ENCODE results near the gene NID1. TPM values are rescaled to one million over a fixed set of nuclear protein-coding genes. Genes with fewer than 3 reads are reported as not detected.

Gene NID1
- total and polyA plus RNA-seq, 2 of the 4 experiments (the other 2 are of a cell fraction), result 21.9 to 83.3 TPM

GRCh38 chr1:236018885-236019453 is 45.9 kb downstream of the NID1 start:
- DNase-seq, result peak; percentile 36
- ChIA-PET CTCF (interaction anchor here (1.8 kb wide), 1 partner anchor 11 kb away, joined by 3 read pairs; no protein-coding TSS in a partner anchor), POLR2A (ENCODE audit: unreplicated experiment) (no interaction called here)
- intact Hi-C loops (cut with micrococcal nuclease), result no loop called here
- H3K36me3 ChIP-seq (ENCODE audit: control insufficient read depth, insufficient read depth, low read length), result peaks cover 24% of the 10 kb centered on the region
- no TSS peak for BruUV-seq (replicated peaks)
- H4K91ac ChIP-seq (ENCODE audit: insufficient read depth, low read depth, low read length), result no peak overlapping the region
- peak overlapping the region; percentile 25; the same call in 1 of the 2 replicates for H3K27ac ChIP-seq (ENCODE audit: insufficient read depth, low read length)
- no peak overlapping the region for H2AK5ac ChIP-seq (ENCODE audit: low read depth, low read length)
- 23% methylated on average over 2 of the region's 5 CpGs; no CpG with 5 or more reads in 1 of the 2 experiments for WGBS, 2 experiments (ENCODE audit: extremely low coverage in 2 of 2, insufficient read length in 1 of 2)
- H3K4me2 ChIP-seq (ENCODE audit: low read depth, low read length), result no peak overlapping the region
- H4K20me1 ChIP-seq (ENCODE audit: insufficient read depth, low read length), result no peaks in the 10 kb centered on the region
- peaks cover 20% of the 10 kb centered on the region for H3K4me1 ChIP-seq (ENCODE audit: control insufficient read depth, insufficient read depth, low read length)
- no peaks in the 10 kb centered on the region for H3K9me3 ChIP-seq (ENCODE audit: control insufficient read depth, insufficient read depth, low read length)
- no peak overlapping the region for H2BK15ac ChIP-seq (ENCODE audit: low read depth, low read length)
- H3K9me1 ChIP-seq (ENCODE audit: insufficient read depth, low read length), result peaks cover 6% of the 10 kb centered on the region; the same call in 1 of the 2 replicates
- H3K79me1 ChIP-seq (ENCODE audit: low read depth in 1 of 2, low read length in 2 of 2), result peaks cover 0 to 9% of the 10 kb centered on the region in 2 experiments; a peak in 2 of 4 replicates
- H3K56ac ChIP-seq (ENCODE audit: extremely low read depth, insufficient read depth, low read length), result no peak overlapping the region
- 0 out of 2 replicates have a peak overlapping the region, but pooled peaks have one; percentile 30 for H3K18ac ChIP-seq (ENCODE audit: low read depth, low read length)
- H3K14ac ChIP-seq (replicated peaks; ENCODE audit: low read depth, low read length), result no peak overlapping the region
- no peak overlapping the region for H3K4ac ChIP-seq (ENCODE audit: low read depth, low read length)
- H4K5ac ChIP-seq (ENCODE audit: low read depth, low read length), result no peak overlapping the region
- no peak overlapping the region for H3K23ac ChIP-seq (ENCODE audit: low read depth, low read length)
- H3K27me3 ChIP-seq (ENCODE audit: control insufficient read depth, insufficient read depth, low read length), result no peaks in the 10 kb centered on the region
- H4K8ac ChIP-seq (ENCODE audit: low read depth in 2 of 2, low read length in 2 of 2), result no peak overlapping the region
- H2BK120ac ChIP-seq (ENCODE audit: low read depth, low read length), result no peak overlapping the region
- H2AK9ac ChIP-seq (replicated peaks; ENCODE audit: low read depth, low read length, poor library complexity), result no peak overlapping the region
- no peak overlapping the region for H3K9ac ChIP-seq (ENCODE audit: low read depth, low read length)
- H2AFZ ChIP-seq (replicated peaks; ENCODE audit: low read length, poor library complexity), result no peak overlapping the region
- in situ Hi-C loops (cut with MboI; ENCODE audit: low sequenced_read_pairs), result no loop called here
- ATAC-seq (ENCODE audit: low read depth), result peak; percentile 22; the same call in 1 of the 2 replicates
- H2BK20ac ChIP-seq (ENCODE audit: low read depth, low read length), result no peak overlapping the region
- no peak overlapping the region for H3K4me3 ChIP-seq (ENCODE audit: insufficient read depth, low read depth, low read length)
- dilution Hi-C loops (cut with HindIII; ENCODE audit: low sequenced_read_pairs, unreplicated experiment), result no loop called here
- H2BK5ac ChIP-seq (ENCODE audit: low read depth, low read length, poor library complexity, severe bottlenecking), result no peak overlapping the region
- TF ChIP-seq MXI1 (IDR thresholded peaks at IDR 0.05; ENCODE audit: borderline replicate concordance, low read depth, low read length) (no peak), RCOR1 (IDR thresholded peaks at IDR 0.05; ENCODE audit: insufficient replicate concordance, low read length) (no peak), FOS (IDR thresholded peaks at IDR 0.05; ENCODE audit: low read depth, low read length) (no peak), CHD1 (IDR thresholded peaks at IDR 0.05; ENCODE audit: low read depth, low read length) (no peak), NFE2L2 (IDR thresholded peaks at IDR 0.05; ENCODE audit: low read depth, low read length) (no peak), SMC3 (IDR thresholded peaks at IDR 0.05; ENCODE audit: low read depth, low read length) (no peak), MAFK (IDR thresholded peaks at IDR 0.05; ENCODE audit: low read depth, low read length) (no peak), RFX5 (IDR thresholded peaks at IDR 0.05; ENCODE audit: low read depth, low read length) (no peak), POLR2A (IDR thresholded peaks at IDR 0.05; ENCODE audit: low read depth, low read length) (no peak), RAD21 (IDR thresholded peaks at IDR 0.05; ENCODE audit: low read length) (no peak), CEBPB (IDR thresholded peaks at IDR 0.05; ENCODE audit: low read depth, low read length) (no peak)
- TF ChIP-seq, protein P1, sequence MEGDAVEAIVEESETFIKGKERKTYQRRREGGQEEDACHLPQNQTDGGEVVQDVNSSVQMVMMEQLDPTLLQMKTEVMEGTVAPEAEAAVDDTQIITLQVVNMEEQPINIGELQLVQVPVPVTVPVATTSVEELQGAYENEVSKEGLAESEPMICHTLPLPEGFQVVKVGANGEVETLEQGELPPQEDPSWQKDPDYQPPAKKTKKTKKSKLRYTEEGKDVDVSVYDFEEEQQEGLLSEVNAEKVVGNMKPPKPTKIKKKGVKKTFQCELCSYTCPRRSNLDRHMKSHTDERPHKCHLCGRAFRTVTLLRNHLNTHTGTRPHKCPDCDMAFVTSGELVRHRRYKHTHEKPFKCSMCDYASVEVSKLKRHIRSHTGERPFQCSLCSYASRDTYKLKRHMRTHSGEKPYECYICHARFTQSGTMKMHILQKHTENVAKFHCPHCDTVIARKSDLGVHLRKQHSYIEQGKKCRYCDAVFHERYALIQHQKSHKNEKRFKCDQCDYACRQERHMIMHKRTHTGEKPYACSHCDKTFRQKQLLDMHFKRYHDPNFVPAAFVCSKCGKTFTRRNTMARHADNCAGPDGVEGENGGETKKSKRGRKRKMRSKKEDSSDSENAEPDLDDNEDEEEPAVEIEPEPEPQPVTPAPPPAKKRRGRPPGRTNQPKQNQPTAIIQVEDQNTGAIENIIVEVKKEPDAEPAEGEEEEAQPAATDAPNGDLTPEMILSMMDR (conservative IDR thresholded peaks at IDR 0.05; ENCODE audit: low read depth, low read length), result no peak
